ENCODE measurements around the gene SP140.

SP140 gene

GRCh38 chr2:230225486-230225885, at the start of gene SP140:
SP140 (plus strand) TSS chr2:230225736; CDS start chr2:230225845, 109 bp downstream.
- DNase-seq (ENCODE audit: low spot score in 2 of 2), result peak; percentile 58 to 73
- no peaks in the 10 kb centered on the region for H3K27me3 Mint-ChIP-seq
- peak within 1 kb of the TSS; percentile 93 for H3K4me3 Mint-ChIP-seq
- H3K9me3 Mint-ChIP-seq, result peaks cover 2% of the 10 kb centered on the region
- peak within 1 kb of the TSS; percentile 97 for H3K27ac Mint-ChIP-seq
- peaks cover 9% of the 10 kb centered on the region for H3K36me3 Mint-ChIP-seq
- ATAC-seq (ENCODE audit: low read depth), result peak; percentile 76
- H3K4me1 Mint-ChIP-seq, result peaks cover 41% of the 10 kb centered on the region

DNA sequence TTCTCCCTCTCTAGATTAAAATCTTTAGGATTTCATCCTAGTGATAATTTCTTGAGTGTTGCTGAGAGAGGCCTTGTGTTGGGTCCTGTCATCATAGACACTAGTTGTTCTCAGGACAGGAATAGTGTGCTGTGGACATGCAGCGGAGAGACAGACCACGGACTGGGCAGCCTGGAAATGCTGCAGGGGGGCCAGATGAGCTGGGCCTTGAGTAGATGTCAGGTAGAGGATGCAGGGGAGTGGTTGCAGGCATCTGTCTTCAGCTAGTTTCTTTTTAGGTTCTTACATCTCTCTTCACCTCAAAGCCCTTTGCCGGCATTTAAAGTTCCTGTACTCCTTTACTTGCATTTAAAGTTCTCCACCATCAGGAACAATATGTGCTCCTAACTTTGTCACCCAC, 48.5 kb upstream of the SP140 start:
- DNase-seq (ENCODE audit: low spot score in 2 of 2) (no peak), ATAC-seq (ENCODE audit: low read depth) (no peak)
- peak overlapping the region; percentile 6 for H3K27ac Mint-ChIP-seq
- peaks cover 51% of the 10 kb centered on the region for H3K36me3 Mint-ChIP-seq
- H3K4me1 Mint-ChIP-seq, result peaks cover 2% of the 10 kb centered on the region
- H3K9me3 Mint-ChIP-seq, result peaks cover under 1% of the 10 kb centered on the region
- no peak overlapping the region for H3K4me3 Mint-ChIP-seq
- H3K27me3 Mint-ChIP-seq, result no peaks in the 10 kb centered on the region

GRCh38 chr2:230178546-230179485, 46.7 kb upstream of the SP140 start:
- ATAC-seq (ENCODE audit: low read depth), result no peak
- H3K27ac Mint-ChIP-seq, result peak overlapping the region; percentile 37
- DNase-seq (ENCODE audit: low spot score in 2 of 2), result no peak
- no peaks in the 10 kb centered on the region for H3K27me3 Mint-ChIP-seq
- peaks cover 2% of the 10 kb centered on the region for H3K4me1 Mint-ChIP-seq
- peaks cover 2% of the 10 kb centered on the region for H3K9me3 Mint-ChIP-seq
- no peak overlapping the region for H3K4me3 Mint-ChIP-seq
- peaks cover 55% of the 10 kb centered on the region for H3K36me3 Mint-ChIP-seq

DNA sequence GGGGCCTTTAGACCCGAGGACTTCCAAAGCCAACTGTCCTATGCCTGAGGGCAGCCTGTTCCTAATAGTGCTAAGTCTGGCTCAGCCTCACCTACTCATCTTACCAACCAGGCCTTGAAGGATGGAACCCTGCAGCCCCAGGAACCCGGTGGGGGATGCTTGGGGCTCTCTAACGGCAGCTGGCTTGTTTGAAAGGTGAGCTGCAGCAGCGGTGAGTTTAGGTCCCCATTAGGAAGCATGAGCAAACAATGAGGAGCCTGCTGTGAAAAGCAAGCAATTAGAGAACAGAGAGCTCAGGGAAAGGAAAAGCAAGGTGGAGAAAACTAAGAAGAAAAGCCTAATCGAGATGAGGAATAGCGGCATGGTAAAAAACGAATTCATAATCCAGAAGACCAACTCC, 45.6 kb upstream of the SP140 start:
- peak overlapping the region; percentile 37 for H3K27ac Mint-ChIP-seq
- peaks cover 2% of the 10 kb centered on the region for H3K4me1 Mint-ChIP-seq
- no peak for ATAC-seq (ENCODE audit: low read depth)
- H3K4me3 Mint-ChIP-seq, result no peak overlapping the region
- H3K36me3 Mint-ChIP-seq, result peaks cover 58% of the 10 kb centered on the region
- no peak for DNase-seq (ENCODE audit: low spot score in 2 of 2)
- no peaks in the 10 kb centered on the region for H3K27me3 Mint-ChIP-seq
- H3K9me3 Mint-ChIP-seq, result peaks cover 2% of the 10 kb centered on the region

DNA sequence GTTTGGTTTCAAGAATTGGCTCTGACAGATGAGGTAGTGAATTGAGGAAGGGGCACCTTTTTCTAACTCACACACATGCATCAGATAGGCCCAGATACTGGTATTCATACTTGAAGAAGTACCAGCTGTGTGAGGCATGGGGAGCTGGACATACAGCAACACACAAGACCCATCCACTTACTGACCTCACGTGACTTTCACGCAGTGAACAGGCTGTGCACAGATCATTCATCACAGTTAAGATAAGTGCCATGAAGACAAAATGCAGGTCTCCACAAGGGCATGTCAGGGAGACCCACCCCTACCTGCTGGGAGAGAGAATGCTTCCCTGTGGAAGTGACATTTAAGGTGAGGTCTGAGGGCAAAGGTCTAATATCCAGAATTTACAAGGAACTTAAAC, 44.3 kb upstream of the SP140 start:
- no peak for ATAC-seq (ENCODE audit: low read depth)
- Mint-ChIP-seq H3K27ac (no peak overlapping the region), H3K36me3 (peaks cover 64% of the 10 kb centered on the region)

GRCh38 chr2:230184727-230185578, 40.6 kb upstream of the SP140 start:
- Mint-ChIP-seq H3K4me3 (no peak overlapping the region), H3K27me3 (no peaks in the 10 kb centered on the region), H3K9me3 (peaks cover 2% of the 10 kb centered on the region), H3K4me1 (peaks cover 10% of the 10 kb centered on the region), H3K27ac (peak overlapping the region; percentile 4), H3K36me3 (peaks cover 56% of the 10 kb centered on the region)
- DNase-seq (ENCODE audit: low spot score in 2 of 2) (no peak), ATAC-seq (ENCODE audit: low read depth) (no peak)

More for the DNA sequence above, 44.3 kb upstream of the SP140 start:
- H3K4me1 Mint-ChIP-seq, result peaks cover 8% of the 10 kb centered on the region
- H3K4me3 Mint-ChIP-seq, result no peak overlapping the region
- no peak for DNase-seq (ENCODE audit: low spot score in 2 of 2)
- H3K27me3 Mint-ChIP-seq, result no peaks in the 10 kb centered on the region
- H3K9me3 Mint-ChIP-seq, result peaks cover 2% of the 10 kb centered on the region

DNA sequence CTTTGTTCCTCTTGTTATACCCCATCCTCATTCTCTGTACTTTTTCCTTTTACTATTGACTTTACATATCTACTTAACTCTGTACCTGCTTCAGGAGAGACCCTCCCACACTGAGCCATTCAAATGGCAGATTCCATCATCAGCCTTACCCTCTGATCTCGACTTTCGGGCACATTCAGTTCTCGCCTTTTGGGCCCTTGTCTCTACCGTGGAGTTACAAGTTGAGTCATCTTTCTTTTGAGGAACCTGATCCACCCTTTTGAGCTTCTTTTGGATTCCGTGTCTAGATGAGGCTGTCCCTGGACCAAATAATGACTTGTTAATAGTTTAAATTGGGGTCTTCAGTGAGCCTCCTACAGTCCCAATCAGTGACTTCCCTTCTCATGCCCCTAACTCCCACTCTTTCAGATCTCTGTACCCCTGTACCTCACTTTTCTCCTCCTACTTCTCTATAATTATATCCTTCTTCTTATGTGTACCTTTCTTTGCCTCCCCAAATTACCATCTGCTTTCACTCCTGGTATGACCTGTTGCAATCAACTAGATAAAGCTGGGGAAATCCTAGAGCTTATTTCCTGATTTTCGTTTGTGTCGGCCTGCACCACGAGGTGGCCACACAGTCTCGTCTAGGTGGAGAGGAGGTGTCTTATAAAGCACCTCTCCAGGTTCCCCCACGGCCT, 23.0 kb upstream of the SP140 start:
- Mint-ChIP-seq H3K9me3 (no peaks in the 10 kb centered on the region), H3K4me3 (peak overlapping the region; percentile 76)
- peak; percentile 62 for ATAC-seq (ENCODE audit: low read depth)

GRCh38 chr2:230203110-230203676, 22.3 kb upstream of the SP140 start:
- no peaks in the 10 kb centered on the region for H3K27me3 Mint-ChIP-seq
- H3K4me1 Mint-ChIP-seq, result peaks cover 31% of the 10 kb centered on the region
- H3K27ac Mint-ChIP-seq, result peak overlapping the region; percentile 85
- ATAC-seq (ENCODE audit: low read depth) (peak; percentile 74), DNase-seq (ENCODE audit: low spot score in 2 of 2) (peak; percentile 52 to 75)
- H3K36me3 Mint-ChIP-seq, result peaks cover 27% of the 10 kb centered on the region
- H3K4me3 Mint-ChIP-seq, result peak overlapping the region; percentile 76
- no peaks in the 10 kb centered on the region for H3K9me3 Mint-ChIP-seq

More for the DNA sequence above, 23.0 kb upstream of the SP140 start:
- H3K36me3 Mint-ChIP-seq, result peaks cover 31% of the 10 kb centered on the region
- peaks cover 31% of the 10 kb centered on the region for H3K4me1 Mint-ChIP-seq
- H3K27me3 Mint-ChIP-seq, result no peaks in the 10 kb centered on the region
- DNase-seq (ENCODE audit: low spot score in 2 of 2), result peak in 1 of 2 donors; percentile 52
- H3K27ac Mint-ChIP-seq, result peak overlapping the region; percentile 85

DNA sequence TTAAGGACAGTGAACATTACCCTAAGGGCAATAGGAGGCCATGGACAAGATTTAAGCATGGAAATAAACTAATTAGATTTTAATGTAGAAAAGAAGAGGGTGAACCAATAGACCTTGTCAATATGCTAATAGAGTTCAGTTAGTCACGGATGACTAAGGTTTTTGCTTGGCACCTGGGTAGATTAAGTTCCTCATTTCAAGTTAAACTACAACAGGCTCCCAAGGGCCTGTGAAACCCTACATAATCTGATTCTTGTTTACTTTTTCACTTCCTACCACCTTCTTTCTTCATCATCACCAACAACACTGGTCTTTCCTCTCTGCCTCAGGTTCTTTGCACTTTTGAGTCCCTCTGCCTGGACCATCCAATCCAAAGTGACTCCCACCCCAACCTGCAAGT, 20.5 kb upstream of the SP140 start:
- Mint-ChIP-seq H3K9me3 (no peaks in the 10 kb centered on the region), H3K27ac (peak overlapping the region; percentile 86), H3K4me1 (peaks cover 31% of the 10 kb centered on the region), H3K36me3 (peaks cover 25% of the 10 kb centered on the region), H3K4me3 (peak overlapping the region; percentile 72), H3K27me3 (no peaks in the 10 kb centered on the region)
- ATAC-seq (ENCODE audit: low read depth), result peak; percentile 72
- DNase-seq (ENCODE audit: low spot score in 2 of 2), result peak in 1 of 2 donors; percentile 57

GRCh38 chr2:230205721-230206120, 19.8 kb upstream of the SP140 start:
- H3K4me1 Mint-ChIP-seq, result peaks cover 31% of the 10 kb centered on the region
- DNase-seq (ENCODE audit: low spot score in 2 of 2), result no peak

GRCh38 chr2:230208576-230208975, 17.0 kb upstream of the SP140 start:
- H3K27me3 Mint-ChIP-seq, result no peaks in the 10 kb centered on the region
- ATAC-seq (ENCODE audit: low read depth) (no peak), DNase-seq (ENCODE audit: low spot score in 2 of 2) (no peak)
- H3K27ac Mint-ChIP-seq, result no peak overlapping the region
- H3K4me1 Mint-ChIP-seq, result peaks cover 26% of the 10 kb centered on the region
- no peaks in the 10 kb centered on the region for H3K9me3 Mint-ChIP-seq
- H3K4me3 Mint-ChIP-seq, result no peak overlapping the region
- H3K36me3 Mint-ChIP-seq, result peaks cover 30% of the 10 kb centered on the region

More at GRCh38 chr2:230205721-230206120, 19.8 kb upstream of the SP140 start:
- Mint-ChIP-seq H3K27ac (peak overlapping the region; percentile 86), H3K9me3 (no peaks in the 10 kb centered on the region), H3K36me3 (peaks cover 25% of the 10 kb centered on the region), H3K27me3 (no peaks in the 10 kb centered on the region), H3K4me3 (peak overlapping the region; percentile 17)
- no peak for ATAC-seq (ENCODE audit: low read depth)

GRCh38 chr2:230209422-230210051, 16.0 kb upstream of the SP140 start:
- Mint-ChIP-seq H3K27me3 (no peaks in the 10 kb centered on the region), H3K4me1 (peaks cover 31% of the 10 kb centered on the region), H3K36me3 (peaks cover 37% of the 10 kb centered on the region), H3K9me3 (no peaks in the 10 kb centered on the region), H3K27ac (no peak overlapping the region), H3K4me3 (no peak overlapping the region)
- ATAC-seq (ENCODE audit: low read depth) (peak; percentile 84), DNase-seq (ENCODE audit: low spot score in 2 of 2) (no peak)

DNA sequence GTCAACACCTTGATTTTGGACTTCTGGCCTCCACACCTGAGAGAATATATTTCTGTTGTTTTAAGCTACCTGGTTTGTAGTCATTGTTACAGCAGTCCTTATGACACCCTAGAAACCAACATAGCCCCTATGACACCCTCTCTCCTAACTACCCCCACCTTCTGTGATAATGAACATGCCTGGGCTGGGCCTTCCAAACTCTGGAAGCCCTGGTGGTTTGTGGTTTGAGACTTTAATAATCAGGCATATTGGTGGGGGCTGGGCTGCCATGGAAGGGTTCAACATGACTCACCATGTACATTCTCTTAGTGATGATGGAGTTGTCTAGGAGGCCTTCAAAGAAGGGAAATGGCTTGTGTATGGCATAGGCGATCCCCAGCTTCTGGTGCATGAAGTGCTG, 9.0 kb upstream of the SP140 start:
- Mint-ChIP-seq H3K27ac (no peak overlapping the region), H3K27me3 (no peaks in the 10 kb centered on the region), H3K4me1 (peaks cover 50% of the 10 kb centered on the region), H3K4me3 (peak overlapping the region; percentile 52), H3K9me3 (no peaks in the 10 kb centered on the region), H3K36me3 (peaks cover 49% of the 10 kb centered on the region)
- ATAC-seq (ENCODE audit: low read depth), result no peak
- DNase-seq (ENCODE audit: low spot score in 2 of 2), result no peak
